B cell (primary cell): Measurements from ENCODE around the gene FAM124A. TPM values are rescaled to one million over a fixed set of nuclear protein-coding genes. Genes with fewer than 3 reads are reported as not detected.

Experiments used
- ATAC-seq: fragments of 200-7000 bp; cut with Tn5 transposase; one replicate; pipeline ENCODE4 v1.10.0; 2021; ENCODE audit warnings: low read depth, mild to moderate bottlenecking, moderate number of reproducible peaks, moderate library complexity
- CTCF ChIA-PET: fragments of 350-600 bp; sonication (Branson Sonifier 250); formaldehyde crosslinking; loops from one replicate; lab custom pipeline; 2021; ENCODE audit warnings: antibody characterized with exemption, inconsistent platforms; lab: Charles Lee
- POLR2A ChIA-PET: fragments of 350-600 bp; sonication (Branson Sonifier 250); formaldehyde crosslinking; loops from one replicate; lab custom pipeline; 2021; ENCODE audit warnings: antibody characterized with exemption; lab: Charles Lee
- DNase-seq: peaks from one replicate; pipeline ENCODE4 v3.0.0; 2013
- H2AFZ ChIP-seq: 2 replicates; pipeline ENCODE4 v1.6.1; 2012; ENCODE audit warnings: mild to moderate bottlenecking, low read depth, low read length; ENCODE audit not compliant: insufficient read depth, poor library complexity, severe bottlenecking
- H3K27ac ChIP-seq, 2 donors: 1 replicate in 1 of 2; 2 replicates in 1 of 2; pipeline ENCODE4 v1.5.1; 2012 to 2013; ENCODE audit warnings: low read length in 2 of 2, mild to moderate bottlenecking in 2 of 2, moderate library complexity in 1 of 2
- H3K27me3 ChIP-seq, 4 experiments: fragments of 200-600 bp in 1 of 4; sonication (generic) in 1 of 4; replicated peaks in 1 of 4; 1 replicate in 2 of 4; 2 replicates in 2 of 4; pipeline versions ENCODE4 v1.6.1 to v1.7.0; 2013 to 2016; ENCODE audit warnings: low read length in 3 of 4, mild to moderate bottlenecking in 2 of 4, mixed read lengths in 1 of 4, moderate library complexity in 1 of 4; ENCODE audit not compliant: insufficient read depth in 4 of 4, control insufficient read depth in 3 of 4; ENCODE audit errors: control extremely low read depth in 1 of 4
- H3K36me3 ChIP-seq, 2 experiments: replicated peaks in 1 of 2; 1 replicate in 1 of 2; 2 replicates in 1 of 2; pipeline versions ENCODE4 v1.6.1 to v1.7.1; 2013; ENCODE audit warnings: low read length in 1 of 2; ENCODE audit not compliant: insufficient read depth in 2 of 2, control insufficient read depth in 1 of 2; ENCODE audit errors: control extremely low read depth in 1 of 2, extremely low read depth in 1 of 2
- H3K4me1 ChIP-seq, 2 donors: fragments of 200-600 bp in 1 of 2; sonication (generic) in 1 of 2; 1 replicate in 1 of 2; 2 replicates in 1 of 2; pipeline versions ENCODE4 v1.5.1 to v1.6.1; 2013 to 2017; ENCODE audit warnings: low read length in 2 of 2; ENCODE audit not compliant: control insufficient read depth in 2 of 2, insufficient read depth in 2 of 2
- H3K4me2 ChIP-seq: replicated peaks from 2 replicates; pipeline ENCODE3; 2012; ENCODE audit warnings: mild to moderate bottlenecking, low read depth, low read length; ENCODE audit not compliant: poor library complexity, severe bottlenecking
- H3K4me3 ChIP-seq, 5 experiments: fragments of 200-600 bp in 1 of 5; sonication (generic) in 1 of 5; 1 replicate in 3 of 5; 2 replicates in 2 of 5; pipeline versions ENCODE4 v1.5.1 to v1.7.0; 2011 to 2016; ENCODE audit warnings: low read length in 4 of 5, mild to moderate bottlenecking in 4 of 5, low read depth in 2 of 5, control low read depth in 1 of 5, moderate library complexity in 1 of 5; ENCODE audit not compliant: insufficient read depth in 1 of 5; ENCODE audit errors: control extremely low read depth in 1 of 5, extremely low read depth in 1 of 5
- H3K79me2 ChIP-seq: fragments of 200-600 bp; sonication (generic); one replicate; pipeline ENCODE4 v1.6.0; 2016; ENCODE audit warnings: low read length; ENCODE audit not compliant: control insufficient read depth, insufficient read depth
- H3K9ac ChIP-seq: fragments of 200-600 bp; sonication (generic); 2 replicates; pipeline ENCODE4 v1.6.1; 2017; ENCODE audit warnings: mild to moderate bottlenecking, low read length, moderate library complexity
- H3K9me3 ChIP-seq, 3 donors: one replicate each; pipeline versions ENCODE4 v1.6.1 to v1.7.1; 2013; ENCODE audit warnings: low read length in 2 of 3; ENCODE audit not compliant: control insufficient read depth in 2 of 3, insufficient read depth in 1 of 3; ENCODE audit errors: control extremely low read depth in 1 of 3
- H4K20me1 ChIP-seq: 2 replicates; pipeline ENCODE4 v1.6.0; 2012; ENCODE audit warnings: mild to moderate bottlenecking, low read length; ENCODE audit not compliant: insufficient read depth, control insufficient read depth, poor library complexity, severe bottlenecking
- H3K27ac Mint-ChIP-seq: one replicate; pipeline ENCODE4 v1.8.0; 2021; ENCODE audit warnings: mixed read lengths
- H3K27me3 Mint-ChIP-seq: one replicate; pipeline ENCODE4 v1.8.0; 2021; ENCODE audit warnings: mixed read lengths
- H3K4me1 Mint-ChIP-seq: one replicate; pipeline ENCODE4 v1.8.0; 2021; ENCODE audit warnings: mixed read lengths
- H3K4me3 Mint-ChIP-seq: one replicate; pipeline ENCODE4 v1.8.0; 2021; ENCODE audit warnings: mixed read lengths
- H3K9me3 Mint-ChIP-seq: one replicate; pipeline ENCODE4 v1.8.0; 2022; ENCODE audit warnings: mixed read lengths; ENCODE audit not compliant: insufficient read depth
- CTCF ChIP-seq: fragments of 200-600 bp; IDR thresholded peaks from one replicate; pipeline ENCODE4 v1.8.0; 2022; ENCODE audit warnings: antibody characterized with exemption, mild to moderate bottlenecking
- EZH2 ChIP-seq: IDR thresholded peaks from 2 replicates; pipeline ENCODE4 v1.6.1; 2012; ENCODE audit warnings: borderline replicate concordance, low read depth, mild to moderate bottlenecking, moderate library complexity, low read length; ENCODE audit not compliant: insufficient read depth, poor library complexity, severe bottlenecking
- WGBS: methylation state at CpG from one replicate; pipeline ENCODE4 v1.1.5; 2013; ENCODE audit warnings: missing lambda C conversion rate; ENCODE audit not compliant: insufficient coverage; 5-methylcytosine and 5-hydroxymethylcytosine counted together
- intact Hi-C: fragments of 100-400 bp; cut with micrococcal nuclease; formaldehyde crosslinking; loops from one replicate; pipeline ENCODE4 v1.10.0; 2022
- polyA plus RNA-seq: library from polyadenylated mRNA; depleted of rRNA; stranded (reverse); fragments of >200 nt; gene quantifications from 2 replicates; pipeline ENCODE4 v1.2.3, GENCODE V29; 2012
- total RNA-seq, 2 donors: library from RNA; stranded (reverse); fragments of 120-200 nt in 1 of 2; gene quantifications; 1 replicate in 1 of 2; 2 replicates in 1 of 2; pipeline versions ENCODE4 v1.2.3 to v1.2.4, GENCODE V29; 2013 to 2022

Gene FAM124A
- total and polyA plus RNA-seq, 2 donors (not counting 1 experiment from before 2014, with no cell fraction given), result 0.09 to 0.39 TPM

- Histone ChIP-seq H3K79me2 (no peaks in the 10 kb centered on the region), H3K4me2 (no peak overlapping the region), H3K9me3 (peaks cover 0 to 3% (median 0%) of the 10 kb centered on the region in 3 donors), H3K9ac (no peak overlapping the region), H3K27me3 (peaks cover 0 to 5% (median 0%) of the 10 kb centered on the region in 4 experiments), H2AFZ (no peak overlapping the region), H3K4me1 (no peaks in the 10 kb centered on the region), H3K27ac (no peak overlapping the region), H3K36me3 (no peaks in the 10 kb centered on the region), H3K4me3 (no peak overlapping the region), H4K20me1 (no peaks in the 10 kb centered on the region)
- CTCF ChIA-PET, result interaction anchor here (0.6 kb wide), 1 partner anchor 22 kb away, joined by 3 read pairs; no protein-coding TSS in a partner anchor
- DNase-seq (no peak), ATAC-seq (no peak)
- 100% methylated on average over 2 of the region's 6 CpGs for WGBS
- no peak overlapping the region for H3K27ac Mint-ChIP-seq
- intact Hi-C loops, result no loop called here
- POLR2A ChIA-PET, result no interaction called here
- no peaks in the 10 kb centered on the region for H3K9me3 Mint-ChIP-seq
- H3K4me3 Mint-ChIP-seq, result no peak overlapping the region
- no peaks in the 10 kb centered on the region for H3K27me3 Mint-ChIP-seq
- no peaks in the 10 kb centered on the region for H3K4me1 Mint-ChIP-seq
- TF ChIP-seq CTCF (no peak), EZH2 (no peak)
Measured at GRCh38 chr13:51292000-51292565, 69.9 kb downstream of the FAM124A start.

GRCh38 chr13:51297556-51297955, 75.4 kb downstream of the FAM124A start:
- intact Hi-C loops, result no loop called here
- peaks cover 0 to 2% (median 0%) of the 10 kb centered on the region in 4 experiments for H3K27me3 ChIP-seq
- H3K9ac ChIP-seq, result no peak overlapping the region
- H3K27ac Mint-ChIP-seq, result no peak overlapping the region
- H3K4me3 ChIP-seq, result no peak overlapping the region
- H3K4me3 Mint-ChIP-seq, result no peak overlapping the region
- H3K27me3 Mint-ChIP-seq, result peaks cover 3% of the 10 kb centered on the region
- ChIA-PET CTCF (interaction anchor here (2.3 kb wide), 1 partner anchor 10 kb away, joined by 25 read pairs; no protein-coding TSS in a partner anchor), POLR2A (no interaction called here)
- H3K79me2 ChIP-seq, result no peaks in the 10 kb centered on the region
- DNase-seq (no peak), ATAC-seq (no peak)
- TF ChIP-seq EZH2, result no peak
- no peak for TF ChIP-seq CTCF
- H3K4me2 ChIP-seq, result no peak overlapping the region
- H2AFZ ChIP-seq, result no peak overlapping the region
- 100% methylated on average over 1 of the region's 2 CpGs for whole genome bisulfite sequencing
- no peaks in the 10 kb centered on the region for H4K20me1 ChIP-seq
- no peaks in the 10 kb centered on the region for H3K9me3 ChIP-seq
- no peaks in the 10 kb centered on the region for H3K4me1 ChIP-seq
- H3K4me1 Mint-ChIP-seq, result no peaks in the 10 kb centered on the region
- H3K9me3 Mint-ChIP-seq, result no peaks in the 10 kb centered on the region
- H3K36me3 ChIP-seq, result no peaks in the 10 kb centered on the region
- no peak overlapping the region for H3K27ac ChIP-seq
